ENCODE results near the gene OGG1. TPM values are rescaled to one million over a fixed set of nuclear protein-coding genes. Genes with fewer than 3 reads are reported as not detected.

OGG1 gene
- total and polyA plus RNA-seq, 4 experiments from 2014 or later, result 29.2 to 46.9 (median 35.9) TPM

DNA sequence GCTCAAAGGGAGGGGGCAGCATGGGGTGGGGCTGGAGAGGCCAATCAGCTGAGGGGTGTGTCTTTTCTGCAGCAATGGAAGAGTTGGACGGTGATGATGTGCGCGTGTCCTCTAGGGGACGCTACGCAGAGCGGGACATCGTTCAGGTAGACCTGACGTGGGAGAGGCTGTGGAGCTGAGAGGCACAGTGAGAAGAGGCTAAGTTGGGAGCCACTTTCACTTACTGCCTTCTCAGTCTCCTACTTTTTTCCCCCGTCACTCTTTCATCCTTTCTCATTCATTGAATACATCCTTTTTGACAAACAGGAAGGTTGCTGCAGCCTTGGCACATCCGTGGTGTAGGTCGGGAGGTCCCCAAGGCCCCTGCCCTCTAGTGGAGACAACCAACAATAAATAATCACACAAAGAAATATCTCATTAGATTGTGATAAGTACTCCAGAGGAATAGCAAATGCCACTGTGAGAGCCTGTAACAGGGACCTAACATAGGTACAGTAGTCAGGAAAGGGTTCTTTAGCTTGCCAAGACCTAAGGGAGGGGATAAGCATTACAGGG lies 22.6 kb upstream of the OGG1 start:
- Mint-ChIP-seq H3K4me1 (peaks cover 17 to 42% (median 29%) of the 10 kb centered on the region in 4 donors), H3K27ac (peak overlapping the region; percentile 45 to 95 (median 75)), H3K9me3 (peaks cover 0 to 2% (median 0%) of the 10 kb centered on the region in 8 donors), H3K27me3 (peaks cover 0 to 4% of the 10 kb centered on the region in 2 donors), H3K4me3 (peak overlapping the region; percentile 65 to 87 (median 78)), H3K36me3 (peaks cover 0 to 8% of the 10 kb centered on the region in 2 donors)
- H3K27me3 ChIP-seq (ENCODE audit: insufficient read depth, low read length), result no peaks in the 10 kb centered on the region
- DNase-seq, result peak; percentile 67 to 78 (median 71)
- ChIA-PET POLR2A (ENCODE audit: partially characterized antibody) (interaction anchor here (0.8 to 1.7 kb wide), 7 partner anchors 9 to 83 kb away, joined by 3 to 9 read pairs (median 4); partner anchors contain the start of genes ARPC4, MTMR14, OGG1 and TTLL3), CTCF (ENCODE audit: partially characterized antibody) (interaction anchor here (0.6 to 4.1 kb wide), 23 partner anchors 11 to 374 kb away, joined by 3 to 38 read pairs (median 5); partner anchors contain the start of genes ARPC4, CRELD1, EMC3 and MTMR14)
- intact Hi-C loops (cut with micrococcal nuclease), result loop anchor here (1.0 kb wide), 2 partner anchors 22 to 374 kb away; partner anchors contain the start of gene OGG1
- no peaks in the 10 kb centered on the region for H3K9me3 ChIP-seq (ENCODE audit: control insufficient read depth in 1 of 2, low read length in 2 of 2)
- peak overlapping the region in 1 of 2 donors; percentile 46 for H3K4me3 ChIP-seq (ENCODE audit: low read length in 2 of 2)
- H3K36me3 ChIP-seq (ENCODE audit: insufficient read depth, low read length), result no peaks in the 10 kb centered on the region
- H3K4me1 ChIP-seq (ENCODE audit: insufficient read depth, low read length), result peaks cover 27% of the 10 kb centered on the region
- H3K27ac ChIP-seq (ENCODE audit: low read depth, low read length), result peak overlapping the region; percentile 21

- Histone ChIP-seq H3K36me3 (ENCODE audit: insufficient read depth, low read length) (no peaks in the 10 kb centered on the region), H3K4me1 (ENCODE audit: insufficient read depth, low read length) (peaks cover 32% of the 10 kb centered on the region), H3K9me3 (ENCODE audit: control insufficient read depth in 1 of 2, low read length in 2 of 2) (no peaks in the 10 kb centered on the region), H3K27me3 (ENCODE audit: insufficient read depth, low read length) (no peaks in the 10 kb centered on the region), H3K27ac (ENCODE audit: low read depth, low read length) (no peak overlapping the region), H3K4me3 (ENCODE audit: low read length in 2 of 2) (no peak overlapping the region)
- Mint-ChIP-seq H3K4me3 (peak overlapping the region in 3 of 8 donors; percentile 5 to 85 (median 11)), H3K9me3 (peaks cover 0 to 2% (median 0%) of the 10 kb centered on the region in 8 donors), H3K36me3 (peaks cover 0 to 13% of the 10 kb centered on the region in 2 donors), H3K4me1 (peaks cover 21 to 48% (median 34%) of the 10 kb centered on the region in 4 donors), H3K27me3 (peaks cover 0 to 2% of the 10 kb centered on the region in 2 donors), H3K27ac (peak overlapping the region in 6 of 7 donors; percentile 64 to 95 (median 78))
- no peak for DNase-seq
- CTCF ChIA-PET (ENCODE audit: partially characterized antibody), result interaction anchor here (0.7 to 4.1 kb wide), 19 partner anchors 11 to 374 kb away, joined by 3 to 38 read pairs (median 6); partner anchors contain the start of genes ARPC4, EMC3, MTMR14 and OGG1
- POLR2A ChIA-PET (ENCODE audit: partially characterized antibody), result interaction anchor here (0.8 to 1.7 kb wide), 7 partner anchors 10 to 82 kb away, joined by 3 to 9 read pairs (median 4); partner anchors contain the start of genes ARPC4, MTMR14, OGG1 and TTLL3
- intact Hi-C loops (cut with micrococcal nuclease), result loop anchor here (1.0 kb wide), 2 partner anchors 22 to 374 kb away; partner anchors contain the start of gene OGG1
Measured at GRCh38 chr3:9727743-9728142, 22.0 kb upstream of the OGG1 start.

DNA sequence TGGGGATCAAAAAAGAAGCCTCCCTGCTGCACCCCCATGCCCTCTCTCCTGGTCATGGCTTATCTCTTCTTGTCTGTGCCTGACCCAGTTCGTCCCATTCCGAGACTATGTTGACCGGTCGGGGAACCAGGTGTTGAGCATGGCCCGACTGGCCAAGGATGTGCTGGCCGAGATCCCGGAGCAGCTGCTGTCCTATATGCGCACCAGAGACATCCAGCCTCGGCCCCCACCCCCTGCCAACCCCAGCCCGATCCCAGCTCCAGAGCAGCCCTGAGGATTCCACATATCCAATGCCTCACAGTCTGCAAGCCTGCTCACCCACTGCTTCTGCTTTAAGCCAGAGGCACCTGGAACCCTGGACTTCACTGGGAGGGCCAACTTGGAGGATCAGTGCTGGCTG lies 20.3 kb upstream of the OGG1 start:
- no peaks in the 10 kb centered on the region for H3K27me3 Mint-ChIP-seq
- H3K9me3 Mint-ChIP-seq, result peaks cover 0 to 2% (median 0%) of the 10 kb centered on the region in 8 donors
- CTCF ChIA-PET (ENCODE audit: partially characterized antibody), result interaction anchor here (1.5 to 4.1 kb wide), 4 partner anchors 9 to 376 kb away, joined by 3 to 38 read pairs (median 12); no protein-coding TSS in a partner anchor
- H3K27ac Mint-ChIP-seq, result peak overlapping the region in 1 of 7 donors; percentile 48
- peaks cover 35 to 65% (median 50%) of the 10 kb centered on the region in 4 donors for H3K4me1 Mint-ChIP-seq
- intact Hi-C loops (cut with micrococcal nuclease), result no loop called here
- Histone ChIP-seq H3K27me3 (ENCODE audit: insufficient read depth, low read length) (no peaks in the 10 kb centered on the region), H3K27ac (ENCODE audit: low read depth, low read length) (no peak overlapping the region), H3K4me1 (ENCODE audit: insufficient read depth, low read length) (peaks cover 49% of the 10 kb centered on the region), H3K36me3 (ENCODE audit: insufficient read depth, low read length) (peaks cover 8% of the 10 kb centered on the region), H3K9me3 (ENCODE audit: control insufficient read depth in 1 of 2, low read length in 2 of 2) (no peaks in the 10 kb centered on the region), H3K4me3 (ENCODE audit: low read length in 2 of 2) (no peak overlapping the region)
- peaks cover 7 to 26% of the 10 kb centered on the region in 2 donors for H3K36me3 Mint-ChIP-seq
- POLR2A ChIA-PET (ENCODE audit: partially characterized antibody), result interaction anchor here (4.2 kb wide), 1 partner anchor 80 kb away, joined by 23 read pairs; the partner anchor contains the start of gene MTMR14
- no peak for DNase-seq
- peak overlapping the region in 4 of 8 donors; percentile 45 to 78 (median 56) for H3K4me3 Mint-ChIP-seq

GRCh38 chr3:9730657-9731205 lies 19.0 kb upstream of the OGG1 start:
- H3K27me3 Mint-ChIP-seq, result no peaks in the 10 kb centered on the region
- peak overlapping the region; percentile 93 to 98 (median 95) for H3K27ac Mint-ChIP-seq
- peaks cover 44 to 71% (median 59%) of the 10 kb centered on the region in 4 donors for H3K4me1 Mint-ChIP-seq
- intact Hi-C loops (cut with micrococcal nuclease), result loop anchor here (1.0 to 5.0 kb wide), 11 partner anchors 19 to 592 kb away; partner anchors contain the start of genes BRK1, CRELD1, MTMR14 and OGG1
- ChIA-PET CTCF (ENCODE audit: partially characterized antibody) (interaction anchor here (0.5 to 4.8 kb wide), 8 partner anchors 18 to 96 kb away, joined by 3 to 17 read pairs (median 3); partner anchors contain the start of genes ARPC4, MTMR14 and OGG1), POLR2A (ENCODE audit: partially characterized antibody) (interaction anchor here (0.7 to 4.2 kb wide), 16 partner anchors 10 to 334 kb away, joined by 3 to 60 read pairs (median 5); partner anchors contain the start of genes ARPC4, CAMK1, CRELD1 and JAGN1)
- peak overlapping the region; percentile 87 to 95 (median 92) for H3K4me3 Mint-ChIP-seq
- peaks cover 62% of the 10 kb centered on the region for H3K4me1 ChIP-seq (ENCODE audit: insufficient read depth, low read length)
- H3K4me3 ChIP-seq (ENCODE audit: low read length in 2 of 2), result peak overlapping the region; percentile 48 to 96
- H3K9me3 Mint-ChIP-seq, result peaks cover 0 to 2% (median 0%) of the 10 kb centered on the region in 8 donors
- peaks cover 11% of the 10 kb centered on the region for H3K36me3 ChIP-seq (ENCODE audit: insufficient read depth, low read length)
- peaks cover 11 to 39% of the 10 kb centered on the region in 2 donors for H3K36me3 Mint-ChIP-seq
- DNase-seq, result no peak
- no peaks in the 10 kb centered on the region for H3K27me3 ChIP-seq (ENCODE audit: insufficient read depth, low read length)
- no peaks in the 10 kb centered on the region for H3K9me3 ChIP-seq (ENCODE audit: control insufficient read depth in 1 of 2, low read length in 2 of 2)
- peak overlapping the region; percentile 77 for H3K27ac ChIP-seq (ENCODE audit: low read depth, low read length)

DNA sequence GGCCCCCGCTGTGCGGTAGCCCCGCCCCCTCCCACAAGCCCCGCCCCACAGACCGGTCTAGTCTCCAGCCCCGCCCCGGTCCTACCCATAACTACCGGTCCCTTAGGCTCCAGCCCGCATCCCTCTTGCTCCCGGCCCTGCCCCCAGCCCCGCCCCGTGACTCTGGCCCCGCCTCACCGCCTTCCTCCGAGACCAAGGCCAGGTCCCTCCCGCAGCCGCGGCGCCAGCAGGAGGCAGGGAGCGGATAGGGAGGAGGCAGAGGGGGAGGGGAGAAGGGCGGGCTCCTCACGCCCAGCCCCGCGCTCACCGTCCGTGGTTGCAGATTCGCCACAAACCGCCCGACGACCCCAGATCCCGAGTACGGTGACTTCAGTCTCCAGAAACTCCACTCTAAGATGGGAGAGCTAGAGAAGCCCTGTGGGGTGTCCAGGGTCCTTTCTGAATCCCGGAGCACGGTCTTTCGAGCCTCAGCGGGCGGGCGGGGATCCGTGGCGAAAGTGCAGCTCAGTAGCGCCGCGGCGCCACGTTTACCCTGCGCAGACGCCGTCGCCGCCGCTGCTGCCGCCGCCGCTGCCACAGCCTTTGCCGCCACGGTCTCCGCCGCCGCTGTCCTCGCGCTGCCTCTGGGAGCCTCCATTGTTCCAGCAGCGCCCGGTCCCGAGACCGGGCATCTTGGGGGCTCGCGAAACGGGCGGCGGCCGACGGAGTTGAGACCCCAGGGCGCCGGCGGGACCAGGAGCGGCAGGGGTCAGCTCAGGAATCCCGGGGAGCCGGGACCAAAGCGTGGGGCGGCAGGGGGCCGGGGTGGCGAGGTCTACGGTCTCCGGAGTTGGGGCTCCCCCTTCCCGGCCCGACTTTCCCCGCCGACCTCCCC lies 18.3 kb upstream of the OGG1 start, which contains the start of gene BRPF1:
Gene BRPF1, plus strand, starts transcription at position 530 of the 874 bp plus-strand sequence. CDS start 2,406 bp downstream, outside the sequence.
- Histone ChIP-seq H3K36me3 (ENCODE audit: insufficient read depth, low read length) (peaks cover 14% of the 10 kb centered on the region), H3K27ac (ENCODE audit: low read depth, low read length) (peak within 1 kb of the TSS; percentile 77), H3K4me3 (ENCODE audit: low read length in 2 of 2) (peak within 1 kb of the TSS; percentile 48 to 96), H3K27me3 (ENCODE audit: insufficient read depth, low read length) (no peaks in the 10 kb centered on the region), H3K9me3 (ENCODE audit: control insufficient read depth in 1 of 2, low read length in 2 of 2) (no peaks in the 10 kb centered on the region), H3K4me1 (ENCODE audit: insufficient read depth, low read length) (peaks cover 64% of the 10 kb centered on the region)
- H3K27ac Mint-ChIP-seq, result peak within 1 kb of the TSS; percentile 93 to 98 (median 95)
- peaks cover 0 to 2% (median 0%) of the 10 kb centered on the region in 8 donors for H3K9me3 Mint-ChIP-seq
- peaks cover 47 to 75% (median 59%) of the 10 kb centered on the region in 4 donors for H3K4me1 Mint-ChIP-seq
- ChIA-PET CTCF (ENCODE audit: partially characterized antibody) (interaction anchor here (0.5 to 4.8 kb wide), 10 partner anchors 13 to 95 kb away, joined by 3 to 17 read pairs (median 3); partner anchors contain the start of genes ARPC4, MTMR14 and OGG1), POLR2A (ENCODE audit: partially characterized antibody) (interaction anchor here (0.6 to 4.2 kb wide), 20 partner anchors 8 to 368 kb away, joined by 3 to 60 read pairs (median 5); partner anchors contain the start of genes ARPC4, CAMK1, CPNE9 and CRELD1)
- H3K36me3 Mint-ChIP-seq, result peaks cover 14 to 42% of the 10 kb centered on the region in 2 donors
- H3K27me3 Mint-ChIP-seq, result no peaks in the 10 kb centered on the region
- intact Hi-C loops (cut with micrococcal nuclease), result loop anchor here (1.0 to 5.0 kb wide), 11 partner anchors 18 to 591 kb away; partner anchors contain the start of genes BRK1, CRELD1, MTMR14 and OGG1
- DNase-seq, result peak; percentile 98 to 100 (median 98)
- peak within 1 kb of the TSS; percentile 89 to 98 (median 93) for H3K4me3 Mint-ChIP-seq
